ENCODE measurements around the gene PSMD8.
A peak's percentile ranks its signal among the peaks of the same experiment; 100 is the strongest.
"Not testable (repeated sequence)": the region's sequence is repeated elsewhere in the genome, so short reads cannot be mapped to it uniquely, and the experiment has no call there.

PSMD8 gene

DNA sequence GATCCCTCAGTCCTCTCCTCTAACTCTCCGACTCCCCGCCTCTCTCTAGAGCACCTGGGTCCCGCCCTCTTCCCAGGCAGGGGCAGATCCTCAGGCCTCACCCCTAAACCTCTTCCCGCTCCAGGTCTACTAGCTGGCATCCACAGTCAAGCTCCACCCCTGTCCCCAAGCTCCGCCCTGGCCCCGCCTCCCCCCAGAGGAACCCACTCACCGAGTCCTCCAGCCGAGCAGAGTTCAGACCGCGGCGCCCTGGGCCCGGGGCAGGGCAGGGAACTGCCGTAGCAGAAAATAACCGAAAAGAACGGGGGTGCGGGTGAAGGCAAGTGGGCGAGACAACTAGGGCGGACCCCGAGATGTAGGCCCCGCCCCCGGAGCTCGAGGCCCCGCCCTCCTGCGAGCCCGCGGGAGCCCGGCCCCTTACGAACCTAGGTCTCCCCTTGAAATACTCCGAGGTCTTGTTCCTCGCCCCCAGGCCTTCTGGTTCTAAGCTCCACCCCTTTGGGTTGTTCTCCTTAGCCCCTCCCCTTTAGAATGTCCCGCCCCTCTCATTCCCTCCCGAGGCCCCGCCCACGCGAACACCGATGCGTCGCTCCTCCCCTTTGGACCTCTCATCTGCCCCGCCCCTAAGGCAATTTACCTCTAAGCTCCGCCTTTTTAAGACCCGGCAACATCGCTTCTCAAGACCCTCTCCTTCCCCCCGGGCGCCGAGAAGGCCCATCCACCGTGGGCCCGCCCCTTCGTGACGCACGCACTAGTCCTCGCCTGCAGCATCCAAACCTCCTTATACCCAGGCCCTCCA, 13.4 kb downstream of the PSMD8 start, which contains the start of gene GGN:
TSS of gene GGN (minus strand) at position 485 of the 799 bp plus-strand sequence. CDS start 773 bp downstream, outside the sequence.
- peak; percentile 82 for DNase-seq

DNA sequence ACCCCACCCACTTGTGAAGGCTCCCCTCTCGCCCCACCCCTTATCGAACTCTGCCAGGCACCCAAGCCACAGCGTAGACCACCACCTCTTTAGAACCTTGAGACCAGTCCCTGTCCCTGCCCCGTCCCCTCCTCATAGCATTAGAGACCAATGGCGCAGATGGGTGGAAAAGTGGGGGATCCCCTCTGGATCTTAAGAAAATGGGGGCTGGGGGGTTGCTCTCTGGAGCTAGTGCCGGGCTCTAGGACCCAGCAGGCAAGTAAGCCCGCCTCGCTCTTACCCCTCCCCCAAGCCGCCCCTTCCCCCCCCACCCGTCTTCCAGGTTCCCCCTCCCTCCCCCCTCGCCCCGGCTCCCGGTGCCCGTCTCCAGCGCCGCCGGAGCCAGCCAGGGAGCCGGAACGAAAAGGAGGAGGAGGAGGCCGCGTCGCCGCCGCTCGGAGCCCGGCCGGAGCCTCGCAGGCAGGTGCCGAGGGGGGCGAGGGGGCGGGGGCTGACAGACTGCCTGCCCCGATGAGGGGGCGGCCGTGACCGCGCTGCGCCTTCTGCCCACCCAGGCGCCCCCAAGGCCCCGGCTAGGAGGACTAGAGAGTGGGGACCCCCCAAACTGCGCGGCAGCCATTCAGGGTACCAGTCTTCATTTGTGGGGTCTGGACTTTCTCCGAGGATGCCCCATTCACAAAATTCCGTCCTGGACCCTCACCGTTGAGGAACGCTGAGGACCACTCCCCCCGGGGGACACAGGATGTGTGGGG, 14.2 kb downstream of the PSMD8 start, which contains the start of gene SPRED3:
TSS of gene SPRED3 (plus strand) at position 349 of the 752 bp plus-strand sequence. CDS start 1,606 bp downstream, outside the sequence.
- no peak for DNase-seq

DNA sequence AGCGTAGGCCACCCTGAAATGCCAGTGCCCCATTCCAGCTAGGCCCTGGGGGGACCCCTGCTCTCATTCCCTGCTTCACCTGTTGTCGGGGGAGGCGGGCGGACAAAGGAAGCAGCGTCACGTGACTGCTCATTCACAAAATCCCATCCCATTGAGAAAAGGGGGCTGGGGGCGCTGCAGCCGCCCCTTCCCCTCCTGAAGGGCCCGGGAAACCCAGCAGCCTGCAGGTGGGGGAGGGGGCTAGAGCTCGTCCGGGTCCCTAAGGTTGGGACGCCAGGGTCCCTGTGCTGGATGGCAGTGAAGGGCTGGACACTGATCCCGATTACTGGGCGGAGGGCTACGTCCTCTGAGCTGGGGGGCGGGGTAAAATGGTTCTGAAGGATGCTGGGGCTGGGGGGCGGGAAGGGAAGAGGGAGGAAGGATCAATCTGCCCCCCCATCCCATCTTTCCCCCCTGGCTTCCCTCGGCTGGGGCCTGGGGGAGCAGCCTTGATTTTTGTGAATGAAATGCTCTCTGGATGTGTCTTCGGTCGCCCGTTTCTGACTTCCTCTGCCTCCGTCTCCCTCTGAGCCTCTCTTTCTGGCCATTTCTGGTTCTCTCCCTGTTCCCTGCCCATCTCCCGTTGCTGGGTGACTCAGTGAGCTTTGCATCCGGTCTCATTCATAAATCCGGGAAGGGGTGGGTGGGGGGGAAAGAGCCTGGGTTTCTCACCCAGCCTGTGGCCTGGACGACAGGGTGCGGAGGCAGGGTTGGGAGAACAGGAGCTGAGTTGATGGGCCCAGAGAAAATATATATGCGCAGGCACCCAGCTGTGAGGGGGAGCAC, 14.9 kb downstream of the PSMD8 start:
- DNase-seq, result no peak

DNA sequence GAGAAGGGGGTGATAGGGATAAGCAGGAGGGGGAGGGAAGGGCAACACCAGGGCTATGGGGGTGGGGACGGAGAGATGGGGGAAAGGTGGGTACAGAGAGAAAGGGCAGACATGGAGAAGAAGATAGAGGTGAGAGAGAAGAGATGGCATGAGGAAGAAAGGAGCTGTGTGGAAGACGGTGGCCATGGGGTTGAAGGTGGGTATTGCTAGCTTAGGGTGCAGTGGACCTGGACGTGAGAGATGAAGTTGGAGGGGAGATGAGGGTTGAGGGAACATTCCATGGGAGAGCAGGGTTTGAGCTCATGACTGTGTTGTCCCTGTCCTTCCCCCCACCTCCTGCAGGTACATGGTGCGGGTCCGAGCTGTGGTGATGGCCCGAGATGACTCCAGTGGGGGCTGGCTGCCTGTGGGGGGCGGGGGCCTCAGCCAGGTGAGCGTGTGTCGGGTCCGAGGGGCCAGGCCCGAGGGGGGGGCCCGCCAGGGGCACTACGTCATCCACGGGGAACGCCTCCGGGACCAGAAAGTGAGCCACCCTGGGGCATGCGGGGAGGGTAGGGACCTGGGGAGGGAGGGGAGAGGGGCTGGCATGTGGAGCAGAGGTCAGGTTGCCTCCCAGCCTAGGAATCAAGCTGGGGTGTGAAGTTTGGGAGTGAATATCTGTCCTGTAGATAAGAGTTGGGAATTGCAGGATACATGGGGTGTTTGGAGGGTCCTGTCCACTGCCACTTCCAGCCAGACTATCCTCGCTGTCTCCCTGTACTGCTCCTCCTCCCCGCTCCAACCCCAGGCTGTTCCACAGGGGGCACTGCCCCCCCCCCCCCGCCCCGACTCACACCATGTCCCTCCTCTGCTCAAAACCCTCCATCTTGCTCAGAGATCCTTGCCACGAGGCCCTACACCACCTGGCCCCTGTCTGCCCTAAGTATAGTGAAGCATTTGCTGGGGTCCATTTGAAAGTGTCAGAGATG, 15.9 kb downstream of the PSMD8 start:
- no peak for DNase-seq

DNA sequence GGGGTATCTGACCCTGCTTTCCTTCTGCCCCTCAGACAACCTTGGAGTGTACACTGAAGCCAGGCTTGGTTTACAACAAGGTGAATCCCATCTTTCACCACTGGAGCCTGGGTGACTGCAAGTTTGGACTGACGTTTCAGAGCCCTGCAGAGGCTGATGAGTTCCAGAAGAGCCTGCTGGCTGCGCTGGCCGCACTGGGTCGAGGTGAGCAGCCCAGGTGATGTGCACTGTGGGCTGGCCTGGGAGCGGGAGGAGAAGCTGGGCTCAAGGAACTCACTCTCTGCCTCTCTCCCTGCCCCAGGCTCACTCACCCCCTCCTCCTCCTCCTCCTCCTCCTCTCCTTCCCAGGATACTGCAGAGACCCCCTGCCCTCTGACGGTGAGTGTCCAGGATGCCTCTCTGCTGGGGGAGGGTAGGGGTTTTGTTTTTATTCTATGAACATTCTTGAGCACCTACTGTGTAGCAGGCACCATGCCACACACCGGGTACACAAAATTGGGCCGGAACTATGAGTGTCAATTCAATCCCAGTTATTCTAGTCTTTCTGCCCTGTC, 17.6 kb downstream of the PSMD8 start:
- no peak for DNase-seq

DNA sequence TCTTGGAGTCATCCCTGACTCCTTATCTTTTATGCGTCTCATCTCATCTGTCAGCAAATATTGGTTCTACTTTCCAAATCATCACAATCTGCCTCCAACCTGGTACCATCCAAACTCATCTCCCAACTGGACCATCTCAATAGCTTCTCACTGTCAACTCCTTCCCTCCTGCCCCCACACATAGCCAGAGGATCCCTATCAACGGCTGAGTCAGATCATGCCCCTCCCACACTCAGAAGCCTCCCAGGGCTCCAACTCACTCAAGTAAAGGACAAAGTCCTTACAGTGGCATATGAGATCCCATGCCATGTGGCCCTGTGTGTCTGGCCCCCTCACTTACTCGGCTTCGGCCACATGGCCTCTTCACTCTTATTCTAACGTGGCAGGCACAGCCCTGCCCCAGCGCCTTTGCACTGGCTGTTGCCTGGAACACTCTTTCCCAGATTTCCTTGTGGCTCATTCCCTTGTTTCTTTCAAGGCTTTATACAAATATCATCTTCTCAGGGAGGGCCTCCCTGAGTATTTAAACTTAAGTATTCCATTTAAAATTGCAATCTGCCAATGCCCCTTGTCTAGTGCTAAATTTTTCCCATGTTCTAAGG, 18.4 kb downstream of the PSMD8 start:
- DNase-seq, result no peak

DNA sequence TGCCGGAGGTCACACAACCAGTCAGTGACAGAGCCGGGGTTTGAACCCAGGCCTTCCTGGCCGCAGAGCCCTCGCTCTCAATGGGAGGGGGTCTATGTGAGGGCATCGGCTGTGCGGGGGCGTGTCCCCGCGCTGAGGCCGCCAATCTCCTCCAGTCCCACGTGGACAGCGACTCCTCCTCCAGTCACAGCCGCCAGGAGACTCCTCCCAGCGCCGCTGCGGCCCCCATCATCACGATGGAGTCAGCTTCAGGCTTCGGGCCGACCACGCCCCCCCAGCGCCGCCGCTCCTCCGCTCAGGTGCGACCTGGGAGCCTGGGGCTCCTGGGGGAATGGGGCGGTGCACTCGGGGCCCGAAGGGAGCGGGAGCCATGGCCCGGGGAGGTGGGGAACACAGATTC, 20.1 kb downstream of the PSMD8 start:
- DNase-seq, result peak; percentile 87

DNA sequence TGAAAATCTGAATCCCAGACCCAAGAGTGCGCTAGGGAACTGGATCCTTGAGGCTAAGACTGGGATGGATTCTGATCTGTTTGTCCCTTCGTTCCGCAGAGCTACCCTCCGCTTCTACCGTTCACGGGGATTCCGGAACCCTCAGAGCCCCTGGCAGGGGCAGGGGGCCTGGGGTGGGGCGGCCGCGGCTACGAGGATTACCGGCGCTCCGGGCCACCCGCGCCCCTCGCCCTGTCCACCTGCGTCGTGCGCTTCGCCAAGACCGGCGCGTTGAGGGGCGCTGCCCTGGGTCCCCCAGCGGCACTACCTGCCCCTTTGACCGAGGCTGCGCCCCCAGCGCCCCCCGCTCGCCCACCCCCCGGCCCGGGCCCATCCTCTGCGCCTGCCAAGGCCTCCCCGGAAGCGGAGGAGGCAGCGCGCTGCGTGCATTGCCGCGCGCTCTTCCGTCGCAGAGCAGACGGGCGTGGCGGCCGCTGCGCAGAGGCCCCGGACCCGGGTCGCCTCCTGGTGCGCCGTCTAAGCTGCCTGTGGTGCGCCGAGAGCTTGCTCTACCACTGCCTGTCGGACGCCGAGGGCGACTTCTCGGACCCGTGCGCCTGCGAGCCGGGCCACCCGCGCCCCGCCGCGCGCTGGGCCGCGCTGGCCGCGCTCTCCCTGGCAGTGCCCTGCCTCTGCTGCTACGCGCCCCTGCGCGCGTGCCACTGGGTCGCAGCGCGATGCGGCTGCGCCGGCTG, 21.2 kb downstream of the PSMD8 start:
- DNase-seq, result peak; percentile 61

DNA sequence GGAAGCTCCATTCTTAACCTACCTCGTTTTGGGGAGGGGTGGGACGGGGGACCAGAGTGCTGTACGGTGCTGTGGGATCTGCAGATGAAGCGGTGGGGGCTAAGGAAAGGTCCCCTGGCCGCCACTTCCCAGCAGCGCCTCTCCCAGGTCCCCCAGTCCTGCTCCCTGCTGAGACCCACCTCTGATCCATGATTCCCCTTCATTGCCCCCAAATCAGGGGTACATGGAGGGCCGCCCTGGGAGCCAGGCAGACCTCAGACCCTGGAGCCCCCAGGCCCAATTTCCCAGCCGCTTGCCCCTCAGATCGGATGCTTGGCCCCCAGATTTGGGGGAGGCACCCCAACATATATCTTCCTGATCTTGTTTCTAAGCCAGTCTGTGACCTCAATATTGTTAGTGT, 24.7 kb downstream of the PSMD8 start:
- no peak for DNase-seq

DNA sequence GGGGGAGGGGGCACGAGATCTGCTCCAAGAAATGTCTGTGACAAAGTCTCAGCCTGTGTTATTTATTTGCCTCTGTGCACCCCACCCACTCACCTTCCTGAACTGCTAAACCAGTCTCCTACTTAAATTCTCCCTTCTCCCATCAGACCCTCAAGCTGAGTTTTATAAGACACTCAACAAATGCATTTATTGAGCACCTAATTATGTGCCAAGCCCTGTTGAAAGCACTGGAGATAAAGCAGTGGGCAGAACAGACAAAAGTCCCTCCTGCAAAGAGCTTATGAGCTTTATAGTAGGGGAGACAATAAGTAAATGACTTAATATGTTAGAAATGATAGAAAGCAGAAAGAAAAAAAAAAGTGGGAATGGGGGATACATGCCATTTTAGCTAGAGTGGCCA, 25.2 kb downstream of the PSMD8 start:
- DNase-seq, result no peak

DNA sequence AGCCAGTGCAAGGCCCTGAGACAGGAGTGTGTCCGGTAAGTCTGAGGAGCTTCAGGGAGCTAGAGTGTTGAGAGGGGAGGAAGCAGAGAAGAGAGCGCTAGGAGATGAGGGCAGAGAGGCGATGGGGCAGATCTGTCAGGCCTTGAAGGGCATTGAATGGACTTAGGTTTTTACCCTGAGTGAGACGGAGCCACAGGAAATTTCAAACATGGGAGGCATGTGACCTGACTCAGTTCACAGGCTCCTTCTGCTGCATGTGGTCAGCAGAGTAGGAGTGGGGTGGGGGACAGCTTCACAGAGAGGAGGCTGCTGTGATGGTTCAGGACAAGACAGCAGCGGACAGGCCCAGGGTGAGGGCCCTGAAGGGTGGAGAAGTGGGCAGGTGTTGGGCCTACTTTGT, 26.0 kb downstream of the PSMD8 start:
- DNase-seq, result no peak

DNA sequence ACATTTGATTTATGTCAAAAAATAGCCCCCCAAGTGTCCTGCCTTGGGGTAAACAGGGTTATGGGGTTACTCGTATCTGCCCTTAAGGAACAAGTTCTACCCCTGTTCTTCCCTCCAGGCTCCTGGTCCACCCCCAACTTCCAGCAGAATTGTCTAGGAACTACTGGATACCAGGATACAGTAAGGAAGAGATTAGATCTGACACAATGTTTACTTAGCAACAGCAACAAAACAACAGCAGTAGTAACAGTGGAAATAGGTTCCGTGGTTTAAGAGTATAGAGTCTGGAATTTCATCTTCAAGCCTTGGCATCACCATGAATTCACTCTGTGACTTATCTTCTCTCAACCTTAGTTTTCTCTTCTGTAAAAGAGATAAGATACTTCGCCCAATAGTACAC, 26.8 kb downstream of the PSMD8 start:
- no peak for DNase-seq

DNA sequence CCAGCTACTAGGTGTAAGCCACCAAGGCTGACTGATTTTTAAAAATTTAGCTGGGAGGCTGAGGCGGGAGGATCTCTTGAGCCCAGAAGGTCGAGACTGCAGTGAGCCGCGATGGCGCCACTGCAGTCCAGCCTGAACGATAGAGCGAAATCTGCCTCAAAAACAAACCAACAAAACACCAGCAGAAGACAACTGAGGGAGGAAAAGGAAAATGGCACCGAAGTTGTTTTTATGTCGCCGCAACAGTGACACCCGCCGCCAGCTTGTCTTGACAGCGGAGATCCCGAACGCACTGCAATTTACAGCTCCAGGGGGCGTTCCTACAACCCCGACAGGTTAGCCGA, 28.2 kb downstream of the PSMD8 start:
- DNase-seq, result no peak

DNA sequence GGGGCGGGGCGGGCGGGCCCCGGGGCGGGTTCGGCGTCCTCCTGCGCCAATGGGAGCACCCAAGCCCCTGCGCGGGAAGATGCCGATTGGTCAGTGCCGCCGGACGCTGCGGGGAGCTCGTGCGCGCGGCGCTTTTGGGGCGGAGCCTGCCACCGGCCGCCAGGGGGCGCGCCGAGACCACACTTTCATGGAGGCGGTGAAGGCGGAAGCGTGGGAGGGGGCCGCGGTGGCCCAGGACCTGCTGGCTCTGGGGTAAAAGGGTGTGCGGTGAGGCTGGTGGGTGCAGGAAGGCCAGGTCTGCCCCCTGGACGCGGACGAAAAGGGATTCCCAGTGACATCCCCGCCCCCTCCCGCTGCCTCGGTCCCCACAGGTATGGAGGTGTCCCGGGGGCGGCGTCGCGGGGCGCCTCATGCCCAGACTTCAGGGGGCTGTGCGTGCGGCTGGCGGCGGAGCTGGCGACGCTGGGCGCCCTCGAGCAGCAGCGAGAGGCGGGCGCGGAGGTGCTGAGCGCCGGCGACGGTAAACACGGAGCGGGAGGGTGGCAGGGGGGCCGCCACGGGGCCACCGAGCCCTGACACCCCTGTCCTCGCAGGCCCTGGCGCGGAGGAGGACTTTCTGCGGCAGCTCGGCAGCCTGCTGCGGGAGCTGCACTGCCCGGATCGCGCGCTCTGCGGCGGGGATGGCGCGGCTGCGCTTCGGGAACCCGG, 28.8 kb downstream of the PSMD8 start, which contains the start of gene FAM98C:
TSS of gene FAM98C (plus strand) at position 127 of the 708 bp plus-strand sequence. CDS start at position 188, 61 bp downstream.
- peak; percentile 99 for DNase-seq

DNA sequence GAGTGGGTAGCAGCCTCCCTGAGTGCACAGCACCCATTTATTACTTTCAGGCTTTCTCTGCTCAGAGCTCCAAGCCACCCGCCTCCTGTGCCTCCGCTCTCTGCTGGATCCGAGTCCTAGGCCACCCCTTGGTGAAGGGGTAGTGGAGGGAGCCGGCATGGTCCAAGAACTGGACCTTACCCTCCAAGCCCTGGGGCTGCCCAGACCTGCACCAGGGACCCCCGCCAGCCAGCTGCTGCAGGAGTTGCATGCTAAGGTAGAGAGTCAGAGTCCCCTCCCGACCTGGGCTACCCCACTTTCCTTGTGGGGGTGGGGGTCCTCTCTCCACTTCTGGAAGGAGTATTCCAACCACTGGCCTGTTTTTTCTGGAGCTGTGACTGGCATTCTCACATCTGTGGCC, 30.5 kb downstream of the PSMD8 start:
- DNase-seq, result no peak

DNA sequence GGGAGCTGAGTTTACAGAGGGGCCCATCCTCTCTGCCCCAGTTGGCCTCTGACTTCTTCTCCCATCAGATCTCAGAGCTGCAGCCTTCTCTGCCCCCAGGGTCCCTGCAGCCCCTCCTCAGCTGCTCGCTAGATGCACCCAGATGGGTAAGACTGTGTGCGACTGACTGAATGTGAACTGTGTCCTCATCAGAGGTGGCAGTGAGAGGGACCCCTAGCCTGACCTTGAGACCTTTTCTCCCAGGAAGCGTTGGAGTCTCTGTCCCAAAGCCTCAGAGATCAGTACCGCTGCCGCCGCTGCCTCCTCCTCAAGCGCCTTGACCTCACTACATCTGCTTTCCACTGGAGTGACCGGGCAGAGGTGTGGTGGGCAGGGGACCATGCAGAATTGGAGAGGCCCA, 30.9 kb downstream of the PSMD8 start:
- DNase-seq, result no peak

DNA sequence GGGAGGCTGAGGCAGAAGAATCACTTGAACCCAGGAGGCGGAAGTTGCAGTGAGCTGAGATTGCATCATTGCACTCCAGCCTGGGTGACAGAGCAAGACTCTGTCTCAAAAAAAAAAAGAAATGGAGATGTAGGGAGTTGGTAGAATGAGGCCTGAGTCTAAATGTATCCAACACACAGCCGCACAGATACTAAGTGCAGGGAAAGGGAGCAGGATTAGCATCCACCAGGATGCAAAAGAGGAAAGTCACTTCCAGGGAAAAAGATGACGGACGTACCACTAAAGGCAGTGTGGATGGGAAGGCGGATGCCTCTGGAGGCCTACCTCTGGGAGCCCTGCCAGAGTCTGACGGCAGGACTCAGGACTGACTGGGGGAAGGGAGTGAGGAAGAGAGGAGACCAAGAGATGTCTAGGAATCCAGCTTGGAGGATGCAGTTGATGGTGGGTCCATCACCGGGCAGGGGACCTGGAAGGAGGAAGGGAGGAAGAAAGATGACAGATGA, 35.3 kb downstream of the PSMD8 start:
- DNase-seq, result no peak

DNA sequence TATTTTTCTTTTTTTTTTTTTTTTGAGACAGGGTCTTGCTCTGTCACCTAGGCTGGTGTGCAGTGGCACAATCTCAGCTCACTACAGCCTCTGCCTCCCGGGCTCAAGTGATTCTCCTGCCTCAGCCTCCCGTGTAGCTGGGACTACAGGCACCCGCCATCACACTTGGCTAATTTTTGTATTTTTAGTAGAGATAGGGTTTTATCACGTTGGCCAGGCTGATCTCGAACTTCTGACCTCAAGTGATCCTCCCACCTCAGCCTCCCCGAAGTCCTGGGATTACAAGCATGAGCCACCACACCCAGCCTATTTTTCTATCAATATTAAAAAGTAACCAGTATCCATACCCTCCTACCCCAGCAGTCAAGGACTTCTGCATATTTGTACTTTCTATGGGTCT, 36.0 kb downstream of the PSMD8 start:
- not testable (repeated sequence) for DNase-seq

DNA sequence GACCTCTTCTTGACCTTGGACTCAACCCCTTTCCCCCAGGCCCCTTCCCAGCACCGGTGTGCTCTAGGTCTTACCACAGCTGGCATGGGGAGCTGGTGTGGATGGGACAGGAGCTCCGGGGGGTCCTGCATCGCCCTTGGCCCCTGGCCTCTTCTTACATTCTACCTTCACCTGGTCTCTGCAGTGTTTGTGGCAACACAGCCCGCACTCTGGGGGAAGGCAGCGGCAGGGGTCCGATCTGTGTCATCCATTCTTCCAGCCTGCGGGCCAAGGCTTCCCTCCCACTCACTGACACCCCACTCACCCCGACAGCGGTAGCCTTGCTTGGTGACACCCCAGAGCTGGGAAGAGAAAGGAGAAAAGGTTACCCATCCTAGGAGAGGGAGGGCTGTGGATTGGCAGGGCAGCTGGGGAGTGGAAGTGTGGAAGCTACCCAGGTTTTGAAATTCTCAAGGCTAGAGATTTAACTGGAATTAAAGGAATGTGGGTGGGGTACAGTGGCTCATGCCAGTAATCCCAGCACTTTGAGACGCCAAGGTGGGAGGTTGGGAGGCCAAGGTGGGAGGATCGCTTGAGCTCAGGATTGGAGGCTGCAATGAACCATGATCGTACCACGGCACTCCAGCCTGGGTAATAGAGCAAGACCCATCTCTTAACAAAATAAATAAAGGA, 36.8 kb downstream of the PSMD8 start:
- DNase-seq, result no peak
